Vagina (tissue), 2 donors: ENCODE data around the gene SCYGR8. TPM values are rescaled to one million over a fixed set of nuclear protein-coding genes. Genes with fewer than 3 reads are reported as not detected.

Experiments used
- DNase-seq, 2 donors: peaks; one replicate each; pipeline ENCODE4 v3.0.0-alpha.2; 2017; ENCODE audit errors: extremely low spot score in 2 of 2
- H3K27ac ChIP-seq: fragments of 200-600 bp; sonication (generic); one replicate; pipeline ENCODE4 v1.5.1; 2019
- H3K27me3 ChIP-seq: fragments of 200-600 bp; sonication (generic); one replicate; pipeline ENCODE4 v1.5.1; 2019
- H3K36me3 ChIP-seq, 2 donors: fragments of 200-600 bp; sonication (generic); one replicate each; pipeline ENCODE4 v1.5.1; 2017 to 2019
- H3K4me1 ChIP-seq: fragments of 200-600 bp; sonication (generic); one replicate; pipeline ENCODE4 v1.5.1; 2019
- H3K4me3 ChIP-seq, 2 donors: fragments of 200-600 bp; sonication (generic); 1 replicate in 1 of 2; 2 replicates in 1 of 2; pipeline ENCODE4 v1.5.1; 2016 to 2019
- H3K9me3 ChIP-seq: fragments of 200-600 bp; sonication (generic); one replicate; pipeline ENCODE4 v1.5.1; 2019
- POLR2A ChIP-seq, 2 donors: fragments of 450-650 bp; IDR thresholded peaks; one replicate each; pipeline ENCODE4 v1.6.1; 2017; ENCODE audit warnings: antibody characterized with exemption in 2 of 2, mild to moderate bottlenecking in 2 of 2, moderate library complexity in 2 of 2
- POLR2AphosphoS5 ChIP-seq, 2 donors: sonication (generic); formaldehyde crosslinking; IDR thresholded peaks; one replicate each; pipeline ENCODE4 v1.9.0; 2017; ENCODE audit warnings: antibody characterized with exemption in 2 of 2, mild to moderate bottlenecking in 2 of 2, low read depth in 1 of 2; ENCODE audit not compliant: insufficient read depth in 1 of 2
- intact Hi-C: fragments of 100-400 bp; cut with DNase I; formaldehyde crosslinking; loops from one replicate; pipeline ENCODE4 v1.15.1; 2023
- total RNA-seq: library from RNA; depleted of rRNA; stranded (reverse); fragments of >200 nt; gene quantifications from one replicate; pipeline ENCODE4 v1.2.3, GENCODE V29; 2016
- TF ChIP-seq, protein P1 (sequence below), 3 experiments: fragments of 450-650 bp in 2 of 3; fragments of 200-600 bp in 1 of 3; sonication (generic) in 1 of 3; IDR thresholded peaks; one replicate each; pipeline ENCODE4 v1.5.1; 2017 to 2019; ENCODE audit warnings: antibody characterized with exemption in 3 of 3, mild to moderate bottlenecking in 2 of 3, moderate library complexity in 2 of 3

The SCYGR8 gene
- total RNA-seq, 1 donor from 2014 or later: not detected

DNA sequence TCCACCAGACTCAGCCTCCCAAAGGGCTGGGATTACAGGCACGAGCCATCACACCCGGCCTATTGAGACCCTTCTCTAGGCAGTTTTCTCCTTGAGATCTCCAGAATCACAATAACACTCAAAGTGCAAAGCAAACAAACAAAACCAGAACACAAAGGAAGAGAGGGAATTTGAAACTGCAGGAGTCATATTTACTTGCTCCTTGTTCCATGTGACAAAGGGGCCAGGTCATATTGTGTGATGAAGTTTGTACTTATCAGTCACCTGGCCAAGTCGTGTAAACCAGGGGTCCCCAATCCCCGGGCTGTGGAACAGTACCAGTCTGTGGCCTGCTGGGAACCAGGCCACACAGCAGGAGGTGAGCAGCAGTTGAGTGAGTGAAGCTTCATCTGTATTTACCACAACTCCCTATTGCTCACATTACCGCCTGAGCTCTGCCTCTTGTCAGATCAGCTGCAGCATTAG lies 26.5 kb downstream of the SCYGR8 start:
- H3K36me3 ChIP-seq: no peaks in the 10 kb centered on the region
- DNase-seq: no peak
- intact Hi-C loops: no loop called here
- no peak overlapping the region for H3K4me3 ChIP-seq
- H3K27me3 ChIP-seq: no peaks in the 10 kb centered on the region
- no peak overlapping the region for H3K27ac ChIP-seq
- H3K9me3 ChIP-seq: no peaks in the 10 kb centered on the region
- H3K4me1 ChIP-seq: no peaks in the 10 kb centered on the region
- TF ChIP-seq POLR2A (IDR thresholded peaks at IDR 0.05): no peak
- TF ChIP-seq POLR2AphosphoS5 (IDR thresholded peaks at IDR 0.05; ENCODE audit: insufficient read depth in 1 of 2, low read depth in 1 of 2): no peak
- TF ChIP-seq, protein P1, sequence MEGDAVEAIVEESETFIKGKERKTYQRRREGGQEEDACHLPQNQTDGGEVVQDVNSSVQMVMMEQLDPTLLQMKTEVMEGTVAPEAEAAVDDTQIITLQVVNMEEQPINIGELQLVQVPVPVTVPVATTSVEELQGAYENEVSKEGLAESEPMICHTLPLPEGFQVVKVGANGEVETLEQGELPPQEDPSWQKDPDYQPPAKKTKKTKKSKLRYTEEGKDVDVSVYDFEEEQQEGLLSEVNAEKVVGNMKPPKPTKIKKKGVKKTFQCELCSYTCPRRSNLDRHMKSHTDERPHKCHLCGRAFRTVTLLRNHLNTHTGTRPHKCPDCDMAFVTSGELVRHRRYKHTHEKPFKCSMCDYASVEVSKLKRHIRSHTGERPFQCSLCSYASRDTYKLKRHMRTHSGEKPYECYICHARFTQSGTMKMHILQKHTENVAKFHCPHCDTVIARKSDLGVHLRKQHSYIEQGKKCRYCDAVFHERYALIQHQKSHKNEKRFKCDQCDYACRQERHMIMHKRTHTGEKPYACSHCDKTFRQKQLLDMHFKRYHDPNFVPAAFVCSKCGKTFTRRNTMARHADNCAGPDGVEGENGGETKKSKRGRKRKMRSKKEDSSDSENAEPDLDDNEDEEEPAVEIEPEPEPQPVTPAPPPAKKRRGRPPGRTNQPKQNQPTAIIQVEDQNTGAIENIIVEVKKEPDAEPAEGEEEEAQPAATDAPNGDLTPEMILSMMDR (IDR thresholded peaks at IDR 0.05): no peak

DNA sequence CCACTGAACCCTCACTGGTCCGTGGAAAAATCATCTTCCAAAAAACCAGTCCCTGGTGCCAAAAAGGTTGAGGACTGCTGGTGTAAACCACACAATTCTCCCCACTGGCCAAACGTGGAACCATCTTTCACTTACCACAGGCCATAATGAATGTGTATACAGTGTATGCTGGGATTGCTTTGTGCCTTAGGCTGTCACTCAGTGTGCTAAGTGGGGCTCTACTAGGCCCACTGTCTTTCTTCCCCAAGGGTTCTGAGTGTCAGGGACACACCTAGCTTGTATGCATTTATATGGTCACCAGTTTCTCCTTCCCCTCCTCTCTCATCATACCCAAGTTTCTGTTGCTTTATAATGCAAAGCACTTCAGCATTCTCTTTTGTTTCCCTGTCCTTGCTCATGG lies 27.2 kb downstream of the SCYGR8 start:
- intact Hi-C loops: no loop called here
- TF ChIP-seq, protein P1 (IDR thresholded peaks at IDR 0.05): no peak
- TF ChIP-seq POLR2A (IDR thresholded peaks at IDR 0.05) (no peak), POLR2AphosphoS5 (IDR thresholded peaks at IDR 0.05; ENCODE audit: insufficient read depth in 1 of 2, low read depth in 1 of 2) (no peak)
- Histone ChIP-seq H3K27ac (no peak overlapping the region), H3K4me3 (no peak overlapping the region), H3K9me3 (no peaks in the 10 kb centered on the region), H3K4me1 (no peaks in the 10 kb centered on the region), H3K27me3 (no peaks in the 10 kb centered on the region), H3K36me3 (no peaks in the 10 kb centered on the region)
- DNase-seq: no peak

DNA sequence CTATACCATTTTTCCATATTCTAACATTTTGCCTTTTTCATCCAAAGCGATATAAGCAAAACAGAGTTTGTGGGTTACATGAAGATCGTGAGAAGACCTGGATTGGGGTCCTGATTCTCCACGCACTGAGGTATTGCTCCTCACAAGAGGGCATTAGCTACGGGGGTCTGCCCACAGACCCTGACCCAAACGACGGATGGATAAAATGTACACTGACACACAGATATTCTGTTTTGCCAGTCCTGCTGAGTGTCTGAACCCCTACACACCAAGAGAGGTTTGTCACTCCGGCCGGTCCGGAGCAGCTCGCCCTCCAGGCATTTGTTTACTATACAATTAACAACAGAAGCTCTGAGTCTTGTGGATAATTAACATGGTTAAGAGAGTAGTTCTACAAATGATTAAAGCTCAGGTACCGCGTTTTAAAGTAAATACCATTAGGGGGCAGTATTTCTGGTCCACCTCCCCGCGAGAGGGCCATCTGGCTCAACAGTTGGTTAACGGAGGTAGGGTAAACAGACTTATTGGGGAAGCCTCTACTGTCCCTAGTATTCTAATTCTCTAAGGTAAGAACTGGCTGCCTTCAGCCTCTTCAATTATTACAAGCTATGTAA lies 28.4 kb downstream of the SCYGR8 start:
- TF ChIP-seq, protein P1 (IDR thresholded peaks at IDR 0.05): no peak
- TF ChIP-seq POLR2AphosphoS5 (IDR thresholded peaks at IDR 0.05; ENCODE audit: insufficient read depth in 1 of 2, low read depth in 1 of 2) (no peak), POLR2A (IDR thresholded peaks at IDR 0.05) (no peak)
- H3K9me3 ChIP-seq: no peaks in the 10 kb centered on the region
- H3K27ac ChIP-seq: no peak overlapping the region
- no peaks in the 10 kb centered on the region for H3K27me3 ChIP-seq
- H3K4me3 ChIP-seq: no peak overlapping the region
- intact Hi-C loops: no loop called here
- peak in 1 of 2 donors; percentile 22 for DNase-seq
- no peaks in the 10 kb centered on the region for H3K4me1 ChIP-seq
- no peaks in the 10 kb centered on the region for H3K36me3 ChIP-seq

DNA sequence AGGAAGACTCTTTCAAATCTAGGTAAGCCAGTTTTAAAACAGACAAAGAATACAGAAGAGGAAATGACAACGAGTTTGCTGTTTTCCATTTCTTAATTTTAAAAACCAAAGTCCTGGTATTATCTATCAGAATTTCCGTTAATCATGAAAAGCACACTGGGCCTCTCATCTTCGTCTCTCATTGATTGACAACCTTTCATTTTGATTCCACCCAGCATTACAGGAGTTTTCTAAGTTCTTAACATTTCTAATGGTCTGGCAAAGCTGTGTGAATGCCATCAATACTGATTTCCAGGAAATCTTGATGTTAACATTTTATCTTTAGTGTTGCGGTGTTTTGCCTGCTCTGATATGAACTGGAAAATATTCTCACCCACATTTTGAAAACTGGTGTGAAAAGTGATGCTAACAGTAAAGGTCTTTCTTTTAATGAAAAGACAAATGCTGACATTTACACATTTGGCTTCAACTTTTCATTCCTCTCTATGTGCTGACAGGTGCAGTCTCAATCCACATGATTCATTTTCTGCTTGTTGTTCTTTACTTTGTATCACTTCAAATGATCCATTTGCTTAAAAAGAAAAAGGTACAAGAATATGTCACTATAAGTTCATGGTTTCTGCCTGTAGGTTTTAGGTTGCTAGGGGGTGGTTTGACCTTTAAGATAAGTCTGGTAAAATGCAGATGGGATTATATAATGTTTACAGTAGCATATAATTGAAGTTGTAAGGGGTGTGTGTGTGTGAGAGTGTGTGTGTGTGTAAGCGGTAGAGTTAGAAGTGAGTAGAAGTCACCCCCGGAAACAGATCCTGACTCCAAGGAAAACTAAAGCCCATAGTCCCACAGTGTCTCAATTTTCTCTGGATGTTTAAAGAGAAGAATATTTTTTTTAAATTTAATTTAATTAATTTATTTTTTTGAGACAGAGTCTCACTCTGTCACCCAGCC lies 29.5 kb downstream of the SCYGR8 start:
- no peak for DNase-seq
- Histone ChIP-seq H3K9me3 (no peaks in the 10 kb centered on the region), H3K4me3 (no peak overlapping the region), H3K4me1 (no peaks in the 10 kb centered on the region), H3K27ac (no peak overlapping the region), H3K27me3 (no peaks in the 10 kb centered on the region), H3K36me3 (no peaks in the 10 kb centered on the region)
- intact Hi-C loops: no loop called here
- TF ChIP-seq POLR2A (IDR thresholded peaks at IDR 0.05): no peak

DNA sequence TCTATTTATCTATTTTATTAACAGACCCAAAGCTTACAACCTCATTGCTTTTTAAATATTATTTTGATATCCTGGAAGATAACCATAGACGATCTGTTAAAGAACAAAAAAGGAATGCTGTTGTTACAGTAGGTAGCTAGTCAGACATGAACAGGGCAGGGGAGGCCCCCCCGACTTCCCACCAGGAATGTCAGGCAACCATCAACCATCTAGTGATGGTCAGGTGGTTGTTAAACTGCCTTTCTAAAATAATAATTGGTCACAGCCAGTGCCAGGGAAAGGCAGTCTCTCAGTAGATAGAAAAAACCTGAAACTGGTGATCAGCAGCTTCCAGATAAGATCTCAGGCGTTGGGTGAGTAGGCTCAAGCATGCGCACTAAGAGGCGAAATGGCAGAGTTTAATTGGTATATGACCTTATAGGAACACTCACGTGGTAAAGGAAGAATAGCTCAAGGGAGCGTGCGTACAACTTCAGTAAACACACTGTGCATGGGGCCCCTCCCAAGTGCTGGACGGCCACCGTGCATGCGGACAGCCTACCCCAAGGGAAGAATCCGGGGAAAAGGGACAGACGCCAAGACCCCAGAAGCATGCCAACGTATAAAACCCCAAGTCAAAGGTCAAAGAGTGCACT lies 35.4 kb downstream of the SCYGR8 start:
- DNase-seq: no peak
- Histone ChIP-seq H3K4me1 (no peaks in the 10 kb centered on the region), H3K4me3 (no peak overlapping the region), H3K27ac (no peak overlapping the region), H3K36me3 (no peaks in the 10 kb centered on the region), H3K9me3 (no peaks in the 10 kb centered on the region), H3K27me3 (no peaks in the 10 kb centered on the region)
- TF ChIP-seq, protein P1 (IDR thresholded peaks at IDR 0.05): no peak
- TF ChIP-seq POLR2A (IDR thresholded peaks at IDR 0.05): no peak
- TF ChIP-seq POLR2AphosphoS5 (IDR thresholded peaks at IDR 0.05; ENCODE audit: insufficient read depth in 1 of 2, low read depth in 1 of 2): peak in 1 of 2 donors; percentile 38
- intact Hi-C loops: no loop called here
